ENCODE data around the gene FHIT.

Gene FHIT

DNA sequence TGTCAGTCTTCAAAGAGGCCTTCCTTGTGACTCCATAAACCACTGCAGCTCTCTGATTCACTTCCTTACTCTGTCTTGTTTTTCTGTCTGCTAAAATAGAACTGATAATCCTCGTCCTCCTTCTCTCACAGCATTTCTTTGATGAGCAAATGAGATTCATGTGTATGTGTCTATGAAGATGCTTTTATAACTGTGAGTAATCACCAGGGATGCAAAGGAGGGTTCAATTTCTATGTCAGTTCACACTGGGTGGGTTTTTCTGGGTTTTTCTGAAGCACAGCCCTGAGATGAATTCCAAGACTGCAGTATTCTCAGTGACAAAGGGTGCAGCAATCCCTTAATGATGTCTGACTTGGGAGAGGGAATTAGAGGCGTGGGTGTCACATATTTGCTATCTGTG lies 1454.8 kb downstream of the FHIT start:
- TF ChIP-seq, protein P1, sequence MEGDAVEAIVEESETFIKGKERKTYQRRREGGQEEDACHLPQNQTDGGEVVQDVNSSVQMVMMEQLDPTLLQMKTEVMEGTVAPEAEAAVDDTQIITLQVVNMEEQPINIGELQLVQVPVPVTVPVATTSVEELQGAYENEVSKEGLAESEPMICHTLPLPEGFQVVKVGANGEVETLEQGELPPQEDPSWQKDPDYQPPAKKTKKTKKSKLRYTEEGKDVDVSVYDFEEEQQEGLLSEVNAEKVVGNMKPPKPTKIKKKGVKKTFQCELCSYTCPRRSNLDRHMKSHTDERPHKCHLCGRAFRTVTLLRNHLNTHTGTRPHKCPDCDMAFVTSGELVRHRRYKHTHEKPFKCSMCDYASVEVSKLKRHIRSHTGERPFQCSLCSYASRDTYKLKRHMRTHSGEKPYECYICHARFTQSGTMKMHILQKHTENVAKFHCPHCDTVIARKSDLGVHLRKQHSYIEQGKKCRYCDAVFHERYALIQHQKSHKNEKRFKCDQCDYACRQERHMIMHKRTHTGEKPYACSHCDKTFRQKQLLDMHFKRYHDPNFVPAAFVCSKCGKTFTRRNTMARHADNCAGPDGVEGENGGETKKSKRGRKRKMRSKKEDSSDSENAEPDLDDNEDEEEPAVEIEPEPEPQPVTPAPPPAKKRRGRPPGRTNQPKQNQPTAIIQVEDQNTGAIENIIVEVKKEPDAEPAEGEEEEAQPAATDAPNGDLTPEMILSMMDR (conservative IDR thresholded peaks at IDR 0.05; ENCODE audit: low read depth, low read length): no peak
- DNase-seq (ENCODE audit: low read depth): no peak
- H3K4me3 ChIP-seq (ENCODE audit: low read depth, low read length): no peak overlapping the region

DNA sequence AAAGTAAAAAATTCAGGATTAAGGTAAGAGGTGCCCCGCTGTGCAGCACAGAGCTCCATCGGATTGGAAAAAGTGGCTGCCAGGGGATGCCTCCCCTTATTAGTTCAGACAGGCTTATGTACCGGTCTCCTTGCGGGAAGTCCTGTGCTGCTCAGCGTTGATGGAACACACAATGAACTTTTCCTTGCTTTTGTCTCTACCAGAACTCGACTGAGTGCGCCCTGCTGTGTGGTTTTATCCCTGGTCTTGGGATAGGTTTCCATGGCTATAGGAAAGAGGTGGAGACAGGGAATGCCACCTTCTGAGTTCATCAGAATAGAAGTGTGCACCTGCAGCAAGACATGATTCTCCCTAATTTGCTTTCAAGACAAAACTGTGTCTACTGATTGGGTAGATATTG lies 1455.5 kb downstream of the FHIT start:
- no peak for DNase-seq (ENCODE audit: low read depth)
- no peak overlapping the region for H3K4me3 ChIP-seq (ENCODE audit: low read depth, low read length)
- TF ChIP-seq, protein P1 (conservative IDR thresholded peaks at IDR 0.05; ENCODE audit: low read depth, low read length): no peak

DNA sequence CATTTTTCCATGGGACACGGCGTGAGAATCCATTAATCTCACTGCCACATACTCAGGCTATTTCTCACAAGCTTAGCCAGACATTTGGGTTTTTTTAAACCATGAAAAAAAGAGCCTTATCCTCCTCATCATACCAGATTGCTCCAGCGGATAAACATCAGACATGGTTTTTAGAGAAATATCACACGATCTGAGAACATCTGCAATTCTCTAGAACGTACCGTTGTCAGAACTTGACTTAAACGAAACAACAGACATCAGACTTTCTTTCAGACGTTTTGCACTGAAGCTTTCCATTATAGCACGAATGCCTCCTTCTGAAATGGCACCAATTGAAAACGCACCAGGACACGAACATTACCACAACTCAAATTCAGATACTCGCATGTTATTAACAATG lies 1457.3 kb downstream of the FHIT start:
- no peak overlapping the region for H3K4me3 ChIP-seq (ENCODE audit: low read depth, low read length)
- TF ChIP-seq, protein P1 (conservative IDR thresholded peaks at IDR 0.05; ENCODE audit: low read depth, low read length): no peak
- no peak for DNase-seq (ENCODE audit: low read depth)

DNA sequence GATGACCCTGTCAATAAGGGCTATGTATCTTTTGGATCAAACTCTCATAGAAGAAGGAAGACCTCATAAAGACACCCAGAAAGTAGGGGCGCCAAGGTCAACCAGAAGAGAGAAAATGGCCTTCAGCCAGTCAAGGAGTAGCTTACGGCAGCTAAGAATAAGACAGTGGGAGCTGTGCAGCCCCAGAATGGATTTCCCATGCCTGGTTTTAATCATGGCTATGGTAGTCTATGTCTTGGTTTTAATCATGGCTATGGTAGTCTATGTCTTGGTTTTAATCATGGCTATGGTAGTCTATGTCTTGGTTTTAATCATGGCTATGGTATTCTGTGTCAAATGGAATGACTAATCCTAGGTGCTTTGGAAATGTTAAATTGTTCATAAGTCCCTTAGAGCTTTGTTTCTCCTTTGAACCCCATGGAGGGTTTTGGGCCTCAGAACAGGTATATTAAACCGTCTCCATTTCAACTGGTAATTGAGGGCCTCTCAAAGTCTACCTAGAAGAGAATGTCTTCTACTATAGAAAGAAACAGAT lies 1459.4 kb downstream of the FHIT start:
- DNase-seq (ENCODE audit: low read depth): no peak
- H3K4me3 ChIP-seq (ENCODE audit: low read depth, low read length): no peak overlapping the region
- TF ChIP-seq, protein P1 (conservative IDR thresholded peaks at IDR 0.05; ENCODE audit: low read depth, low read length): no peak

DNA sequence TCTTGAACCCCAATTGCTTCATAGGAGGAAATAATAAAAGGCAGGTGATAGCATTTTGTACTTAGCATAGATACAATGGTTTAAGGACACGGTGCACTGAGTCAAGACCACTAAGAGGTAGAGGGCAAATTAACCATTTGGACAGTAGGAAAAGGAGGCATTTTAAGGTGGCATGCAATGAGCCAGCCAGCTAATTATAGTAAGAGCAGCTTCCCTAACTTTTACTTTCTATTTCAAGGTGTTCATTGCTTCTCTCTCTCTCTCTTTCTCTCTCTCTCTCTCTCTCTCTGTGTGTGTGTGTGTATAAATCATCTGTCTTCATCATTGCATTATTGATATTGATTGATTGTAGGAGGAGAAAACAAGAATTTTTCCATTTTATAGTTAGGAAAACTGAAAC lies 1461.0 kb downstream of the FHIT start:
- TF ChIP-seq, protein P1 (conservative IDR thresholded peaks at IDR 0.05; ENCODE audit: low read depth, low read length): no peak
- no peak overlapping the region for H3K4me3 ChIP-seq (ENCODE audit: low read depth, low read length)
- no peak for DNase-seq (ENCODE audit: low read depth)

DNA sequence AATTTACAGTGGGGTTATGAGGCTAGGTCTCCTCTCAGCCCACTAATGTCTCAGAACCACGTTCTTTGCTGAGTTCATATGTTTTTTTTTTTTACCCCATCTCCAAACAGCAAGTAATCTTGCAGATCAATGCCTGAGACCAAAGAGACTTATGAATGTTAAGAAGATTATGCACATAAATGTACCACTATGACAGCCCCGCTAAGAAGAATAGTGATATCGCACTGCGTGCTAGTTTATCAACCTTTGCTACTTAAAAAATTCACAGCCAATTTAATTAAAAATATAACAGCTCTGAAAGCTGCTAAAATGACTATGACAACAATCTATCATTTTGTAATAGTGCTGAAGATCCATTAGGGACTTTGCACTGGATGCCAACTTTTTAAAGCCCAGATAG lies 1462.5 kb downstream of the FHIT start:
- DNase-seq (ENCODE audit: low read depth): no peak
- TF ChIP-seq, protein P1 (conservative IDR thresholded peaks at IDR 0.05; ENCODE audit: low read depth, low read length): no peak
- H3K4me3 ChIP-seq (ENCODE audit: low read depth, low read length): no peak overlapping the region

DNA sequence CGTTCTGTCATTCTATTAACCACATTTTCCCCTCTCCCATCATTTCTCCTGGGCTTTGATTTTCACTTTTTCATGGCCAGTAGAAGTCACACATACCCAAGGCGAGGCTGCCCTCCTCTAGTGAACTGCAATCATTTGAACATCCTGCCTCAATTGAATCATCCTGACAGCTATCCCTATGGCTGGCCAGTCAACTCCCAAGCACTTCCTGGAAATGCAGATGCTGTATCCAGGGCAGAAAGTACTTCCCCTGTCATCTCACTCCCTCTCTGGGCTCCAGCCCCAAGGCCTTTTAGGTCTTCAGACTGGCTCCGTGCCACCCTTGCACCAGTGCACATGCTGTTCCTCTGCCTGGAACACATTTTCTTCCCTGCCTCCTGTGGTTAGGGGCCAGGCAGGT lies 1463.1 kb downstream of the FHIT start:
- no peak for DNase-seq (ENCODE audit: low read depth)
- no peak overlapping the region for H3K4me3 ChIP-seq (ENCODE audit: low read depth, low read length)
- TF ChIP-seq, protein P1 (conservative IDR thresholded peaks at IDR 0.05; ENCODE audit: low read depth, low read length): no peak
